GM12878 (cell line): ENCODE results near the gene VGLL4.

ENCODE experiments used
- EP300 ChIP-seq, 2 experiments: fragments of 150-350 bp in 1 of 2; IDR thresholded peaks; 2 replicates each; pipeline ENCODE4 v1.6.1; 2011 to 2012; ENCODE audit warnings: low read depth in 2 of 2, low read length in 2 of 2, borderline replicate concordance in 1 of 2, improper control_type of control experiment in 1 of 2, inconsistent platforms in 1 of 2; ENCODE audit not compliant: control insufficient read depth in 1 of 2
- TF ChIP-seq, protein P1 (sequence below): fragments of 450-650 bp; IDR thresholded peaks from 2 replicates; pipeline ENCODE4 v1.6.1; 2016; ENCODE audit warnings: mild to moderate bottlenecking, moderate library complexity, borderline replicate concordance
- TF ChIP-seq, protein P2 (sequence below), 3 experiments: IDR thresholded peaks in 2 of 3; conservative IDR thresholded peaks in 1 of 3; 2 replicates each; pipeline ENCODE4 v1.5.1; 2011; ENCODE audit warnings: low read depth in 3 of 3, low read length in 3 of 3, mild to moderate bottlenecking in 3 of 3, control low read depth in 2 of 3, moderate library complexity in 2 of 3, inconsistent platforms in 1 of 3, mixed read lengths in 1 of 3; ENCODE audit not compliant: control insufficient read depth in 2 of 3, insufficient read depth in 1 of 3; ENCODE audit errors: extremely low read depth in 1 of 3

DNA sequence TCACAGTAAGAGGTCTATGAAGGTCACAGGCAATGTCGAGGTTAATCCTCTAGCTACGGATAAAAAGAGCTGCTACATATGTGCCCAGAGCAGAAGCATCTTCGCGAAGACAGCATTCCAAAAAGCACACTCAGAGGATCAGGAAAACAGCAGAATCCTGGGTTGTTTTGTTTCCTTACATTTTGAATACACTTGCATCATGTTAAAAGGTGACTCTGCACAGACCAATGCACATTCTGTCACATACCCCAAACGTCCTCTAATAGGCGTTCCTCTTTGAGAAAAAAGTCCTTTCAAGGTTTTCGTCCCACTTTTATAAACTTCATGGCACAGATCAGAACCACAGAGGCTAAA is 52.7 kb downstream of the VGLL4 start:
- TF ChIP-seq EP300 (IDR thresholded peaks at IDR 0.05; ENCODE audit: borderline replicate concordance in 1 of 2, control insufficient read depth in 1 of 2, low read depth in 2 of 2, low read length in 2 of 2) = no peak
- TF ChIP-seq, protein P1, sequence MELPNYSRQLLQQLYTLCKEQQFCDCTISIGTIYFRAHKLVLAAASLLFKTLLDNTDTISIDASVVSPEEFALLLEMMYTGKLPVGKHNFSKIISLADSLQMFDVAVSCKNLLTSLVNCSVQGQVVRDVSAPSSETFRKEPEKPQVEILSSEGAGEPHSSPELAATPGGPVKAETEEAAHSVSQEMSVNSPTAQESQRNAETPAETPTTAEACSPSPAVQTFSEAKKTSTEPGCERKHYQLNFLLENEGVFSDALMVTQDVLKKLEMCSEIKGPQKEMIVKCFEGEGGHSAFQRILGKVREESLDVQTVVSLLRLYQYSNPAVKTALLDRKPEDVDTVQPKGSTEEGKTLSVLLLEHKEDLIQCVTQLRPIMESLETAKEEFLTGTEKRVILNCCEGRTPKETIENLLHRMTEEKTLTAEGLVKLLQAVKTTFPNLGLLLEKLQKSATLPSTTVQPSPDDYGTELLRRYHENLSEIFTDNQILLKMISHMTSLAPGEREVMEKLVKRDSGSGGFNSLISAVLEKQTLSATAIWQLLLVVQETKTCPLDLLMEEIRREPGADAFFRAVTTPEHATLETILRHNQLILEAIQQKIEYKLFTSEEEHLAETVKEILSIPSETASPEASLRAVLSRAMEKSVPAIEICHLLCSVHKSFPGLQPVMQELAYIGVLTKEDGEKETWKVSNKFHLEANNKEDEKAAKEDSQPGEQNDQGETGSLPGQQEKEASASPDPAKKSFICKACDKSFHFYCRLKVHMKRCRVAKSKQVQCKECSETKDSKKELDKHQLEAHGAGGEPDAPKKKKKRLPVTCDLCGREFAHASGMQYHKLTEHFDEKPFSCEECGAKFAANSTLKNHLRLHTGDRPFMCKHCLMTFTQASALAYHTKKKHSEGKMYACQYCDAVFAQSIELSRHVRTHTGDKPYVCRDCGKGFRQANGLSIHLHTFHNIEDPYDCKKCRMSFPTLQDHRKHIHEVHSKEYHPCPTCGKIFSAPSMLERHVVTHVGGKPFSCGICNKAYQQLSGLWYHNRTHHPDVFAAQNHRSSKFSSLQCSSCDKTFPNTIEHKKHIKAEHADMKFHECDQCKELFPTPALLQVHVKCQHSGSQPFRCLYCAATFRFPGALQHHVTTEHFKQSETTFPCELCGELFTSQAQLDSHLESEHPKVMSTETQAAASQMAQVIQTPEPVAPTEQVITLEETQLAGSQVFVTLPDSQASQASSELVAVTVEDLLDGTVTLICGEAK = no peak
- TF ChIP-seq, protein P2, sequence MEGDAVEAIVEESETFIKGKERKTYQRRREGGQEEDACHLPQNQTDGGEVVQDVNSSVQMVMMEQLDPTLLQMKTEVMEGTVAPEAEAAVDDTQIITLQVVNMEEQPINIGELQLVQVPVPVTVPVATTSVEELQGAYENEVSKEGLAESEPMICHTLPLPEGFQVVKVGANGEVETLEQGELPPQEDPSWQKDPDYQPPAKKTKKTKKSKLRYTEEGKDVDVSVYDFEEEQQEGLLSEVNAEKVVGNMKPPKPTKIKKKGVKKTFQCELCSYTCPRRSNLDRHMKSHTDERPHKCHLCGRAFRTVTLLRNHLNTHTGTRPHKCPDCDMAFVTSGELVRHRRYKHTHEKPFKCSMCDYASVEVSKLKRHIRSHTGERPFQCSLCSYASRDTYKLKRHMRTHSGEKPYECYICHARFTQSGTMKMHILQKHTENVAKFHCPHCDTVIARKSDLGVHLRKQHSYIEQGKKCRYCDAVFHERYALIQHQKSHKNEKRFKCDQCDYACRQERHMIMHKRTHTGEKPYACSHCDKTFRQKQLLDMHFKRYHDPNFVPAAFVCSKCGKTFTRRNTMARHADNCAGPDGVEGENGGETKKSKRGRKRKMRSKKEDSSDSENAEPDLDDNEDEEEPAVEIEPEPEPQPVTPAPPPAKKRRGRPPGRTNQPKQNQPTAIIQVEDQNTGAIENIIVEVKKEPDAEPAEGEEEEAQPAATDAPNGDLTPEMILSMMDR (IDR thresholded peaks at IDR 0.05 in 2 of 3, conservative IDR thresholded peaks at IDR 0.05 in 1 of 3; ENCODE audit: control insufficient read depth in 2 of 3, extremely low read depth in 1 of 3, insufficient read depth in 1 of 3, low read depth in 3 of 3, low read length in 3 of 3) = no peak
